GM19035 (cell line): ENCODE data around the gene RASGRF2.
"Not testable (repeated sequence)": the region's sequence is repeated elsewhere in the genome, so short reads cannot be mapped to it uniquely, and the experiment has no call there.

Source experiments
- ATAC-seq: cut with Tn5 transposase; IDR thresholded peaks from one replicate; pipeline ENCODE4 v1.9.1; 2021; ENCODE audit not compliant: unreplicated experiment

Gene RASGRF2

DNA sequence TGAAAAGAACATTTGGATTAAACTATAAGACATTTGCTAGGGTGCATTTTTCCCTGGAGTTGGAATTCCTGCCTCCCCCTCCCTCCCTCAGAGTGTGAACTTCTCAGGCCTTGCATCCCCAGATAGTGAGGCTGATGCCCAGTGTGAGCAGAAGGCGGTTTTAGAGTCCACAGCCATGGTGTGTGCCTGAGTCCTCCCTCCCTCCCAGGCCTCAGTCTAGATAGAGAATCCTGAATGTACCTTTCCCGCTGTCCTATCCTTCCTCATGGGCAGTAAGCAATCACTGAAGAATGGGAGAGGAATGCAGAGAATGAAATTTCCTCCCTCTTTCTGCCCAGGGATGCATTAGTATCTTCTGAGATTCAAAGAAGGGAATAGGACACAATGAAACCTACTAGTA lies 108.5 kb downstream of the RASGRF2 start:
- no peak for ATAC-seq

GRCh38 chr5:81069990-81070389 lies 109.8 kb downstream of the RASGRF2 start:
- ATAC-seq = no peak

DNA sequence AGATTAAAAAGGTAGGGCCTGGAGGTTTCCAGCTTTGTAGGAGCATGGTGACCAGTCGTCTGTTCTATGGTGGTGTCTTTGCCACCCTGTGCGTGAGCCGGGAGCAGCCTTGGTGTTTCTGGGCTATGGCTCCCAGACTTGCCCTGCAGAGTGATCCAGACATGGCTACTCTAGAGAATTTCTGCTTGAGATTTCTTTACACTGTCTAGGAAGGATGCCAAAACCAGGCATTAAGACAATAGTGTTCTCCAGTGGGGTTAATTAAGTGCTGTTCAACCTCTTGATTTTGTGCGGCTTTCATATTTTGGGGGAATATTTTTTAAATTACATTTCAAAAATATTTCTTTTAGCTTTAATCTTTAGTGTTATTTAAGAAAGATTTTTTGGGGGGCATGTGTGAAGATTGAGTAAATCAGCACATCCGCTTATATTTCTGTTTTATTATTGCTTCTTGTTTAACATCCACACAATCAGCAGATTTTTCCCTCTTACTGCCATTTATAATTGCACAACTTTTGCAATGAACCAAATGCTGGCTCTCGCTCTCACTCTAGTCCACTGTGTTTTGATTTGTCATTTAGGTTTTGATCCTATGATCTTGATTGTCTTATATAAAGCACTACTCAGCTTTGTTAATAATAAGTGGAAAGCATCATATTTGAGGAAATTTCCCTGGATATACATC lies 110.5 kb downstream of the RASGRF2 start:
- ATAC-seq = no peak

GRCh38 chr5:81075041-81075440 lies 114.9 kb downstream of the RASGRF2 start:
- ATAC-seq = no peak

- no peak for ATAC-seq
These were observed 116.9 kb downstream of the RASGRF2 start for GRCh38 chr5:81077105-81077504.

- ATAC-seq = no peak
These were observed 118.8 kb downstream of the RASGRF2 start for GRCh38 chr5:81078930-81079329.

- ATAC-seq = no peak
These were observed 120.8 kb downstream of the RASGRF2 start for GRCh38 chr5:81080809-81081460.

GRCh38 chr5:81081461-81081835 lies 121.3 kb downstream of the RASGRF2 start:
- no peak for ATAC-seq

GRCh38 chr5:81086881-81087281 lies 126.7 kb downstream of the RASGRF2 start:
- ATAC-seq = no peak

DNA sequence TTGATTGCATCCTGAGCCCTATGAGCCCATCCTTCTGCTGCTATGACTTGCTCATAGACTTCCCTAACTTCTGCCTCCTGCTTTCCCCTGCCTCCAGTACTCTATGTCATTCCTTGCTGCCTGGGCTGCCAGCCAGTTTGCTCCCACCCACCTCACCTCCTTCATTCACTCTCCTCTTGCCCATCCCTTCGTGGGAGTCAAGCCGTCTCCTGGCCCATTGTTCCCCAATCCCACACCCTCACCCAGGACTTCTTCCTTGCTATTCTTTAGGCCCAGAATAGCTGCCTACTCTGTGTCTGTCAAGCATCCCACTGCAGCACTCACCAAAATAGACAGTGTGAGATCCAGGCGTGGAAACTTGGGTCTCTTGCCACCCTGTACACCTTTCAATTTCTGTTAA lies 131.0 kb downstream of the RASGRF2 start:
- no peak for ATAC-seq

DNA sequence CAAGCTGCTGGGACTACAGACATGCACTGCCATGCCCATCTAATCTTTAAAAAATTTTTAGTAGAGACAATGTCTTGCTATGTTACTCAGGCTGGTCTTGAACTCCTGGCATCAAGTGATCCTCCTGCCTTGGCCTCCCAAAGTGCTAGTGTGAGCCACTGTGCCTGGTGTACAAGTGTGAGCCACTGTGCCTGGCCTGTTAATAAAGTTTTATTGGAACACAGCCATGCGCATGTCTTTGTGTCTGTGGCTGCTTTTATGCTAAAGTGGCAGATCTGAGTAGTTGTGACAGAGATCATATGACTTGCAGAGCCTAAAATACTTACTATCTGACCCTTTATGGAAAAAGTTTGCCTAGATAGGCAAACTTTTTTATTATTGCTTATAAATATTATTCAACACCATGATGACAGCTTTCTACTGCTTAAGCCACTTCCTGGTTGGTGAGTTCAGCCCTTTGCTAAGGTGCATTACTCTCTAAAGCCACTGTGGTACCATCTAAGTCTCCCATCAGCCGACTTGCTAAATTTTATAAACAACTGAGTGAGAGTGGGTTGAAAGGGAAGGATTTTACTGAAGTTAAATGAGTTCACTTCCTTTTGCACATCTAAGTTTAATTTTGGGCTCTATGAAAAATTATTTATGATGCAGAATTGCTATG lies 133.5 kb downstream of the RASGRF2 start:
- no peak for ATAC-seq

GRCh38 chr5:81095835-81096234 lies 135.7 kb downstream of the RASGRF2 start:
- no peak for ATAC-seq

- ATAC-seq = no peak
These were observed 137.6 kb downstream of the RASGRF2 start for GRCh38 chr5:81097713-81098112.

- ATAC-seq = no peak
These were observed 145.2 kb downstream of the RASGRF2 start for GRCh38 chr5:81105261-81105877.

GRCh38 chr5:81115261-81115660 lies 155.1 kb downstream of the RASGRF2 start:
- ATAC-seq = no peak

DNA sequence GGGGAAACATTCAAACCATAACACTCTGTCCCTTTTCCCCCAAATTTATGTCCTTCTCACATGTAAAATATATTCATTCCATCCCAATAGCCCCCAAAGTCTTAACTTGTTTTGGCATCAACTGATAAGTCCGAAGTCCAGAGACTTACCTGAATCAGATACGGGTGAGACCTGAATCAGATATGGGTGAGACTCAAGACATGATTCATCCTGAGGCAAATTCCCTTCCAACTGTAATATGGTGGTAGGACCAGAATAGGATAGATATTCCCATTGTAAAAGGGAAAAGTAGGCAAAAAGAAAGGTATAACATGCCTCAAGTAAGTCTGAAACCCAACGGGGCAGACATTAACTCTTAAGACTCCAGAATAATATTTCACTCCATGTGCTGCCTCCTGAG lies 157.4 kb downstream of the RASGRF2 start:
- no peak for ATAC-seq

DNA sequence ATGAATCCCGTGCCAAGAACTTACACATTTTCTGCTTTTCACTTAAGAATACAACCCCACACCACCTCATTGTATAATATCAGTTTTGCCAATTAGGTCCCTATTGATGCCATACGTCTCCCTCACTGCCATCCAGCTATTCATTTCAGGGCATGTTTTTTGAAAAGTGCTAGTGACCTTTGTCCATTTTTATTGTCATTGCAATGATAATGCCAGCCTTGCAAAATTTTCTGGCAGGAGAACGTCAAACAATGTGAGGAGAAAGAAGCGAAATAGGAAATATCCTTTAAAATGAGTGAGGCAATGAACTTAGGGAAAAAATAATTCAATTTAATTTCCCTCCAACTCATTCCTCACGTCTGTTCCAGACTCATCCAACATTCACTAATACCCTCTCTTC lies 161.1 kb downstream of the RASGRF2 start:
- no peak for ATAC-seq

DNA sequence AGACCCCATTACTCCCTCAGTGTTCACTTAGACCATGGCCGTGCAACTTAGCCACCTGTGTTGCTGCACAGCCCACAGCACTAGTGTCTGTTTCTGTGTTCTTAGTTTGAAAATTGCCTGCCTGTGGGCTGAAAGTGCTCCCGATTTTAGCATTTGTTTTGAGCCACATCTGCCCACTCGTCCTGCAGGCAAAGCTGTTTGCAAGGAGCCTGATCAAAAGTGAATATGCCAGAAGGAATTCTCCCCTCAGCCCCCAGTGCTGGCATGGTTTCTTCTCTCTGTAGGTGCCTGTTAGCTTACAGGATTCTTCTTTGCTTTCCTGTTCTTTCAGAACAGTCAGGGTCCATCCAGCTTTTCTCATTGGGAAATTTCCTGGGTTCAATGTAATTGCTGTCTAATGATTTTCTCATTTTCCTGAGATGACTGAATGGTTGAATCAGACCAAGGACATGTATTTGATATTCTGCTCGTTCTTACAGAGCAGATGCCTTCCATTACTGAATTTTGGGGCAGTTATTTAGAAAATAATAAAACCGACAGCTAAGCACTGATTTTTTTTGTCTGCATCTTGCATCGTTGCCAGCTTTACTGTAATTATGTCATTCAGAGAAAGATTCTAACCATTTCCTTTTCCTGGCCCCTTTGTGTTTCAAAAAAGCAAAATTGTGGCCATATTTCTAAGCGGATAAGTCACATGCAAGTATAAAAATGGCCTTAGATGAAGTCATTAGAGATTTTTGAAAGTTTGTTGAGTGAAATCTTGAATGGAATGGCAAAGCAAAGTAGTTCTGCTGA lies 161.9 kb downstream of the RASGRF2 start:
- no peak for ATAC-seq

GRCh38 chr5:81124689-81125088 lies 164.5 kb downstream of the RASGRF2 start:
- ATAC-seq = not testable (repeated sequence)

GRCh38 chr5:81125959-81126358 lies 165.8 kb downstream of the RASGRF2 start:
- ATAC-seq = no peak

GRCh38 chr5:81128416-81128815 lies 168.3 kb downstream of the RASGRF2 start:
- ATAC-seq = no peak
